HG02840 (cell line): Measurements from ENCODE around the gene AZU1.
"Not testable (repeated sequence)": the region's sequence is repeated elsewhere in the genome, so short reads cannot be mapped to it uniquely, and the experiment has no call there.

Experiments used
- ATAC-seq: cut with Tn5 transposase; IDR thresholded peaks from one replicate; pipeline ENCODE4 v1.9.1; 2021; ENCODE audit warnings: mild to moderate bottlenecking, moderate library complexity, moderate number of reproducible peaks; ENCODE audit not compliant: unreplicated experiment, low FRiP score

The AZU1 gene

GRCh38 chr19:807627-808422 lies 19.8 kb upstream of the AZU1 start:
- ATAC-seq: no peak

GRCh38 chr19:808423-808775 lies 19.2 kb upstream of the AZU1 start:
- no peak for ATAC-seq

- ATAC-seq: no peak
Measured at GRCh38 chr19:810077-810855, 17.4 kb upstream of the AZU1 start.

GRCh38 chr19:810883-811489 lies 16.7 kb upstream of the AZU1 start:
- ATAC-seq: no peak

GRCh38 chr19:811506-812048 lies 16.1 kb upstream of the AZU1 start:
- no peak for ATAC-seq

GRCh38 chr19:812049-812746 lies 15.4 kb upstream of the AZU1 start:
- no peak for ATAC-seq

GRCh38 chr19:812747-813218 lies 14.9 kb upstream of the AZU1 start:
- ATAC-seq: no peak

DNA sequence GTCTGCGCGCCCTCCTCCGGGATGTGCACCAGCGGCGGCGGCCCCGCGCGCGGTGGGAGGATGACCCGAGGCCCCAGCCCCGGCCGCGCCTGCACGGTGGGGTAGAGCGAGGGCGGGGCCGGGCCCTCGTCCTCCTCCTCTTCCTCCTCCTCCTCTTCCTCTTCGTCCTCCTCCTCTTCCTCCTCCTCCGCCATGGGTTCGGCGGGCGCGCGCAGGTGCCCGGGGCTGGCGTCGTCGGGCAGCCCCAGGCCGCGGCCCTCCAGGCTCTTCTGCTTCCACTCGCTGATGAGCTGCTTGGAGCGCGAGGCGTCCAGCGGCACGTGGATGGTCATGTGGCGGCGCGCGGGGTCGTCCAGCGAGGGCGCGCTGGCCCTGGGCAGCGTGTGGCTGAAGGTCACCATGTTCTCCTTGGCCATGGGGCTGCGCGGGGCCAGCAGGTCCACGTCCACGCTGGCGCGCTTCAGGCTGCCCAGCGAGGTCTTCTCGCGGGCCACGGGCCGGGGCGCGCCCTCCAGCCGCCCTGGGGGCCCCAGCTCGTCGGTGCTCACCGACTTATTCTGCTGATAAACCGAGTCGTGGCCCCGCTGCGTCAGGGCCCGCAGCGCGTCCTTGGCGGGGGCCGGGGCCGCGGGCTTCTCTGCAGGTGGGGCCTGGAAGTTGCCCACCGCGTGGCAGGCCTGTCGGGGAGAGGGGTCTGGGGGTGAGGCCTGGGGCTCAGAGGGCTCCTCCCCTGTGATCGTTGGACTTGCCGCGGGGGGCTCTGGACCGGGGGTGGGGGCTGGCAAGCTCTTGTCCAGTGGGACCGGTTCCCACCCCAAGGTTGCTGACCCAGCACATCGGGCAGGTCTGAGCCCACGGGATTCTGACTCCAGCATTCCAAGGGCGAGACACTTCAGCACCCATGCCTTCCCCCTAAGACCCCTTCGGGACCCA lies 14.2 kb upstream of the AZU1 start:
- ATAC-seq: no peak

DNA sequence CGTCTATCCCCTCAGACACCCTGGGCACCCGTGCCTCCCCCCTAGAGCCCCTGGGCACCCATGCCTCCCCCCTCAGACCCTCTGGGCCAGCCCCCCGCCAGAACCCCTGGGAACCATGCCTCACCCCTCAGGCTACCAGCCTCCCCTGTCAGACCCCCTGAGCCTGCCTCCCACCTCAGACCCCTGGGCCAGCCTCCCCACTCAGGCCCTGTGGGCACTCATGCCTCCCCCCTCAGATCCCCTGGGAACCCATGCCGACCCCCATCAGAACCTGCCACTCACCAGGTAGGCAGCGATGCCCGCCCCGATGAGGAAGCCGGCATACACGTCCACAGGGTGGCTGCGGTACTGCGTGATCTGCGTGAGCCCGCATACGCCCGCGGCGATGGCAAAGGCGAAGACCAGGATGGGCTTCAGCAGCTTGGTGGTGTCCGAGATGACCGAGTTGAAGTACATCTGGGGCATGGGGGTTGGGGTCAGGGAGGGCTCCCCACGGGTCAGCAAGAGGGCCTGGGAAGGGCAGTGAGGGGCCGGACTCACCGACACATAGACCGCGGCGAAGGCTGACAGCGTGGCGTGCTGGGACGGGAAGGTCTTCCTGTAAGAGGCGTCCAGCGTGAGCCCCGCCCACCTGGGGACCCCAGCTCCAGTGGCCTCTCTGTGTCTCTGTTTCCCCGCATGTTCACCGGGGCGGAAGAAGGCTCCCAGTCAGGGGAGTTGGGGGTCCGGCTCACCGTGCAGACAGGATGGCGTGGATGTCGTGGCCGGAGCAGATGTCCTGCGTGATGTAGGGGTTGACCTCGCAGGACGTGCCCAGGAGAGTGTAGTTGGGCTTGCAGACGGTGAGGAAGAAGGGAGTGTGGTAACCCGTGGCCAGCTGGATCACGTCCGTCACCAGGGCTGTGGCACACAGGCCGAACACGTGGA lies 13.2 kb upstream of the AZU1 start:
- ATAC-seq: no peak

DNA sequence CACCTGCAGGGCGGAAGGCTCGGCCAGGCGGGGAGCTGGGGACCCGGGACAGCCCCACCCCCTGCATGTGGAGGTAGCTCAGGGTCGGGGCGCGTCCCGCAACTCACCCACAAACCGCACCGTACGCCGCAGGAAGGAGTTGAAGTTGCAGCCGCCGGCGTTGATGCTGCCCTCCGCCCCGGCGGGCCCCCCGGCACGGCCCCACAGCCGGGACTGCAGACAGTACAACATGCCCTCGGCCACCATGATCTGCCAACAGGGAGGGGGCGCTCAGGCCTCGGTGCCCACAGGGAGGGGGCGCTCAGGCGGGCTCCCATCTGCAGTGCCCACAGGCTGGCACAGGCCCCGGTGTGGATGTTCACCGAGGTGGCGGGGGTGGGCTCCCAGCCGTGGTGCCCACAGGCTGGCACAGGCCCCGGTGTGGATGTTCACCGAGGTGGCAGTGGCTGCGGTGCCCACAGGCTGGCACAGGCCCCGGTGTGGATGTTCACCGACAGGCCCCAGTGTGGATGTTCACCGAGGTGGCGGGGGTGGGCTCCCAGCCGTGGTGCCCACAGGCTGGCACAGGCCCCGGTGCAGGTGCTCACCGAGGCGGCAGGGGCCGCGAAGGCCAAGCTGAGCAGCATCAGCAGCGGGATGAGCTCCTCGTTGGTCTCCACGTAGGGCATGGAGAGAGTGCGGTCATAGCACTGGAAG lies 12.4 kb upstream of the AZU1 start:
- no peak for ATAC-seq

- no peak for ATAC-seq
Measured at GRCh38 chr19:815775-816499, 11.7 kb upstream of the AZU1 start.

DNA sequence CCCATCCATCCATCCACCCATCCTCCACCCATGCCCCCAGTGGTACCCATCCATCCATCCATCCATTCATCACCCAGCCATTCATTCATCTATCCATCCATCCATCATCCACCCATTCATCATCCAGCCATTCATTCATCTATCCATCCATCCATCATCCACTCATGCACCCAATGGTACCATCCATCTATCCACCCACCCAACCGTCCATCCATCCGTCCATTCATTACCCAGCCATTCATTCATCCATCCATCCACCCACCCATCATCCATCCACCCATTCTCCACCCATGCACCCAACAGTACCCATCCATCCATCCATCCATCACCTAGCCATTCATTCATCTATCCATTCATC lies 11.2 kb upstream of the AZU1 start:
- ATAC-seq: no peak

DNA sequence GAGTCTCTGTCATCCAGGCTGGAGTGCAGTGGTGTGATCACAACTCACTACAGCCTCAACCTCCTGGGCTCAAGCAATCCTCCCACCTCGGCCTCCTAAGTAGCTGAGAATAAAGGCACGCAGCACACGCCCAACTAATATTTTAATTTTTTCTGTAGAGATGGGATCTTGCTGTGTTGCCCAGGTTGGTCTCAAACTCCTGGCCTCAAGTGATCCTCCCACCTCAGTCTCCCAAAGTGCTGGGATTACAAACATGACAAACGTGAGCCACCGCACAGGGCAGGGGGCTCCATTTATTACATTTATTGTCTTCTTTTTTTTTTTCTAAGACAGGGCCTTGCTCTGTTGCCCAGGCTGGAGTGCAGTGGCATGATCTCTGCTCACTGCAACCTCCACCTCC lies 7.4 kb upstream of the AZU1 start:
- not testable (repeated sequence) for ATAC-seq

DNA sequence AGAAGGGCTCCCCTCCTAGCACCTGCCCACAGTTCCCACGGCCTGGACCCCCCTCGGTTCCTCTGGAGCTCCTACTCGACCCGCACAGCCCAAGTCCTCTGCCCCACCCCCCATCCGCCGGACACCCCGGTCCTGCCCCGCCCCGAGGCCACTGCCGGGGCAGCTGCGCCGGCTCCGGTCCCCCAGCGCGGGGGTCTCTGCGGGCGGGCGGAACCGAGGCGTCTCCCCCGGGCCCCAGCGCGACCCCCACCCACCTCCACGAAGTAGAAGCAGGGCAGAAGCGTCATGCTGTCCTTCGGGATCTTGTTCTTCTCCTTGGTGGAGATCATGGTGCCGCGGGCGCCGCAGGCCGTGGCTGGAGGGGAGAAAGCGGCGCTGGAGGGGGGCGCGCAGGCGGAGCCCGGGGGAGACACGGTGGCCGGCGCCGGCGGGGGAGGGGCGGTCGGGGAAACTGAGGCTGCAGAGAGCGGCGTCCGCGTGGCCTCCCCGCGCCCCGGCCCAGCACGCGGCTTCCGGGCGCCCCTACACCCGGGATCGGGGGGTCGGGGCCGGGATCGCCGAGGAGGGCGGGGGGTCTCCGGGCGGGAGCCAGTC lies 6.3 kb upstream of the AZU1 start:
- ATAC-seq: no peak

DNA sequence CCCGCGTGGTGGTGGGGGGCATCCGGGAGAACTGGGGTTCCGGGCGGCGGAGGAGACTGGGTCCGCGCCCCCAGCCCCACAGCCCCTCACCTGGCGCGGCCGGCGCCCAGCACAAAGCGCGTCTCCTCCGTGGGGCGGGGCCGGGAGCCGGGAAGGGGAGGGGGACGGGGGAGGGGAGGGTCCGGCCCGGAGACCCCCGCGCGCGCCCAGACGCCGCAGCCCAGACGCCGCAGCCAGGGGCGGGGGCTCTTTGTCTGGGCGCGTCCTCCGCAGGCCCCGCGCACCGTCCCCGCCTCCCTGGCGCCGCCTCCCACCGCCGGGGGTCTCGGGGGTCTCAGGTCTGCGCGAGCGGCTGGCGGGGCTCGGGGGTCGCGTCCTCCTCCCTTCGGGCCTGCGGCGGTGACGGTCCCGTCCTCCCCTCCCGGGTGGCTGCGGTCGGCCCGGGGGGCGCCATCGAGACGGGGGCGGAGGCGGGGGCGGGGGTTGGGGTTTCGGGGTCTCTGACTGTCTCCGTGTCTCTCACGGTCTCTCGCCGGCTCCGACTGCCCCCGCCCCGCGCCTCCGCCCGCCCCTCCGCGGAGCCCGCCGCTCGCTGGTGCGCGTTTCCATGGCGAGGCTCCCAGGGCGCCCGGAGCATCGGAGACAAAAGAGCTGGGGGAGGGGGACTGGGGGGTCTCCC lies 5.7 kb upstream of the AZU1 start, which contains the start of gene PLPPR3:
TSS of gene PLPPR3 (minus strand) at position 131 of the 679 bp plus-strand sequence. CDS start 396 bp downstream, outside the sequence.
- ATAC-seq: no peak

DNA sequence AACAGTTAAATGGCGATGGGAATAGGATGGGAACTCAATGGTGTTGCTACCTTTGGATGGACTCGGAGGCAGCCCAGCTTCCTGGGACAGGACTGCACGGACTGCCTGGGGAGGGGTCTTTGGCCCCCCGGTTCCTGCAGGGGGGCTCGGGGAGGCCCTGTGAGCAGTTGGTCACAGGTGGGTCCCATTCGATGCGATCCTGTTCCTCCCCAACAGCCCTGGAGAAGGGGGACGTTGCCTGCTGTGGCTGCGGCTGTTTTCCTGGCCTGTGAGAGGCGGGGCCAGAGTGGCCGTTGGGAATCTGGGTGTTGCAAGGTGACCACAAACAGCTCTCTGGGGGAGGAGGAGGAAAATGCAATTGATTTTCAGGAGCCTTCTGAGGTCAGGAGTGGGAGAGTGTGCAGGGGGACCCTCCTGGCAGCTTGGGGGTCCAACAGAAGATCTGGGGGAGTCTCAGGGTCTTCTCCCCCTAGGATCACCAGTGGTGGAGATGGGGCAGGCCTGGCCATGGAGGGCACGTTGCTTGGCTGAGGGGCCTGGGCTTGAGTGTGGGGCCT lies 4.0 kb upstream of the AZU1 start:
- ATAC-seq: no peak
